ENCODE data around the gene DNAH5. TPM values are rescaled to one million over a fixed set of nuclear protein-coding genes. Genes with fewer than 3 reads are reported as not detected.

The DNAH5 gene
- total RNA-seq, 6 experiments from 2014 or later = 1.2 to 16.2 (median 3.4) TPM

DNA sequence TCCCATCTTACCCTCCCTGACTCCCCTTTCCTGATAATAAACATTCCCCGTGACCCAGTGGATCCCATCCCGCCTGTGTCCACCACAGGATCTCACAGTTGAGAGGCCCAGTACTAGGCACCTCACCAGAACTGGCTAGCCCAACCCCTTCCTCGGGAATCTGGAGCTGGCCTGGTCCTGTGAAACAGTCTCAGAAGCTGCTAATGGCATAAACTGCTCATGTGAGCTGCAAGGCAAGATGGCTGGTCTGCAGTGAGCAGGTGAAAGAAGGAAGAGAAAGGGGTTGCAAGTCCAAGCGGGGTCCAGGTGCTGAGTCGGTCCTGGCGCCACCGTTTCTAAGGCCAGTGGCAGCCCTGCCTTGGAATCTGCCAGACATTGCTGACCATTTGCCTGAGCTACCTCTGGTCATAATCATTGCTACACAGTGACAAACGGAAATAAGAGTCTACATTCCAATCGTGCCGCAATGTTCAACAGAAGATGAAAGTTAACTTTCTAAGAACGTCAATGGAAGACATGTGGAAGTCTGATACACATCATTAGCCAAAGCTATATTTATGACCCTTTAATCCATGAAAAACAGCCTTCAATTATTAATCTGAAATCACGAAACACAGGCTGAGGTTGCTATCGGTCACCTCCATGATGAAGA is 33.7 kb downstream of the DNAH5 start:
- intact Hi-C loops (cut with DNase I) = no loop called here
- Histone ChIP-seq H3K36me3 (no peaks in the 10 kb centered on the region), H3K4me3 (no peak overlapping the region), H3K27ac (no peak overlapping the region), H3K4me1 (no peaks in the 10 kb centered on the region), H3K9me3 (no peaks in the 10 kb centered on the region), H3K27me3 (no peaks in the 10 kb centered on the region)
- 66% methylated on average over 12 of the region's 13 CpGs for WGBS (ENCODE audit: insufficient coverage, low coverage, low lambda C conversion rate, missing lambda C conversion rate)
- DNase-seq (no peak), ATAC-seq (peak in 3 of 4 donors; percentile 32 to 55 (median 48))
- TF ChIP-seq POLR2A (IDR thresholded peaks at IDR 0.05) = no peak
- TF ChIP-seq, protein P1, sequence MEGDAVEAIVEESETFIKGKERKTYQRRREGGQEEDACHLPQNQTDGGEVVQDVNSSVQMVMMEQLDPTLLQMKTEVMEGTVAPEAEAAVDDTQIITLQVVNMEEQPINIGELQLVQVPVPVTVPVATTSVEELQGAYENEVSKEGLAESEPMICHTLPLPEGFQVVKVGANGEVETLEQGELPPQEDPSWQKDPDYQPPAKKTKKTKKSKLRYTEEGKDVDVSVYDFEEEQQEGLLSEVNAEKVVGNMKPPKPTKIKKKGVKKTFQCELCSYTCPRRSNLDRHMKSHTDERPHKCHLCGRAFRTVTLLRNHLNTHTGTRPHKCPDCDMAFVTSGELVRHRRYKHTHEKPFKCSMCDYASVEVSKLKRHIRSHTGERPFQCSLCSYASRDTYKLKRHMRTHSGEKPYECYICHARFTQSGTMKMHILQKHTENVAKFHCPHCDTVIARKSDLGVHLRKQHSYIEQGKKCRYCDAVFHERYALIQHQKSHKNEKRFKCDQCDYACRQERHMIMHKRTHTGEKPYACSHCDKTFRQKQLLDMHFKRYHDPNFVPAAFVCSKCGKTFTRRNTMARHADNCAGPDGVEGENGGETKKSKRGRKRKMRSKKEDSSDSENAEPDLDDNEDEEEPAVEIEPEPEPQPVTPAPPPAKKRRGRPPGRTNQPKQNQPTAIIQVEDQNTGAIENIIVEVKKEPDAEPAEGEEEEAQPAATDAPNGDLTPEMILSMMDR (IDR thresholded peaks at IDR 0.05) = no peak

DNA sequence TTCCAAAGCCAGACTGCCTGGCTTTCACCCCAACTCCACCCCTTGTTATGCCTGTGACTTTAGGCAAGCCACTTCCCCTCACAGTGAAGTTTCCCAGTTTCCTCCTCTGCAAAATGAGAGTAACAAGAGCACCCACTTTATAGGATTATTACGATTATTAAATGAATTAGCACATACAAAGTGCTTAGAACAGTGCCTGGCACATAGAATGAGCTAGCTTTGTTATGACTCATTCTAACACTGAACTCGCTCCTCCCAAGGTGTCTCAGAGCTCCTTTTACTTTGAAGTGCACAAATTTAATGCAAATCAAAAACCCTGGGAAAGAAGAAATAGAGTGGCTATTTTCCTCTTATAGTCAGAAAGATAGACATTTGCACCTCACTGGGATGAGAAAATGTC is 34.3 kb downstream of the DNAH5 start:
- TF ChIP-seq POLR2A (IDR thresholded peaks at IDR 0.05) = no peak
- TF ChIP-seq, protein P1 (IDR thresholded peaks at IDR 0.05) = no peak
- Histone ChIP-seq H3K36me3 (no peaks in the 10 kb centered on the region), H3K27ac (no peak overlapping the region), H3K4me1 (no peaks in the 10 kb centered on the region), H3K27me3 (no peaks in the 10 kb centered on the region), H3K9me3 (no peaks in the 10 kb centered on the region), H3K4me3 (no peak overlapping the region)
- 56% methylated on average over 2 of the region's 2 CpGs for WGBS (ENCODE audit: insufficient coverage, low coverage, low lambda C conversion rate, missing lambda C conversion rate)
- ATAC-seq (no peak), DNase-seq (no peak)
- intact Hi-C loops (cut with DNase I) = no loop called here

DNA sequence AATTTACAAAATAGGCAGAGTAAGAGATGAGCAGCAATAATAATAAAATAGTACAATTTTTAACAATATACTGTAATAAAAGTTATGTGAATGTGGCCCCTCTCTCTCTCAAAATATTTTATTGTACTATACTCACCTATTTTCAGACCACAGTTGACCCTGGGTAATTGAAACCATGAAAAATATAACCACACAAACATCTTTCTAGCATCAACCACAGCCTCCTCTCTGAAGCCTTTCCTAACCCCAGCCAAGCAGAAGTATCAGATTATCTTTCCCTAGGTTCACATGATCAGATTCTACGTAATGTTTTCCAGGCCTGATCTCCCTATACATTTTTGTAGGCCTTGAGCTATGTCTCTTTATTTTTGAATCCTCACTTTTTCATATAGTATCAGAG is 35.2 kb downstream of the DNAH5 start:
- 53% methylated on average over 1 of the region's 1 CpG for WGBS (ENCODE audit: insufficient coverage, low coverage, low lambda C conversion rate, missing lambda C conversion rate)
- TF ChIP-seq, protein P1 (IDR thresholded peaks at IDR 0.05) = no peak
- no peak for TF ChIP-seq POLR2A (IDR thresholded peaks at IDR 0.05)
- no peak for DNase-seq
- ATAC-seq = no peak
- no peaks in the 10 kb centered on the region for H3K9me3 ChIP-seq
- no peaks in the 10 kb centered on the region for H3K4me1 ChIP-seq
- H3K27me3 ChIP-seq = no peaks in the 10 kb centered on the region
- H3K36me3 ChIP-seq = no peaks in the 10 kb centered on the region
- H3K4me3 ChIP-seq = no peak overlapping the region
- intact Hi-C loops (cut with DNase I) = no loop called here
- no peak overlapping the region for H3K27ac ChIP-seq

DNA sequence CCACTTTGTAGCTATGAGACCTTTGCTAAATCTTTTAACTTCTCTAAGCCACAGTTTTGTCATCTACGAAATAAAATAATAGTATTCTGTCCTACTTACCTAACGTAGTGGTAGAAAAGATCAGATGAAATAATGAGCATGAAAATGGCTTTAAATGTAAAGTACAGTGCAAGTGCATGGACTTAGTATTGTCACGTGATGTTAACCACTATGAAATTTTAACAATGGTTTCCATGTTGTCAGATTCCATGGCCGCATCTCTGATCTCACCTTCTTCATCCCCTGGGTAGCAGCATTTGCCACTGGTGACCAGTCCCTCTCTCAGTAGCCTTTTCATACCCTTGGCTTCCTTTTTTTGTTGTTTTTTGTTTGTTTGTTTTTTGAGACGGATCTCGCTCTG is 45.9 kb downstream of the DNAH5 start:
- ATAC-seq (no peak), DNase-seq (no peak)

More for the DNA sequence above, 45.9 kb downstream of the DNAH5 start:
- no peaks in the 10 kb centered on the region for H3K36me3 ChIP-seq
- no peak overlapping the region for H3K4me3 ChIP-seq
- no peaks in the 10 kb centered on the region for H3K4me1 ChIP-seq
- TF ChIP-seq, protein P1 (IDR thresholded peaks at IDR 0.05) = no peak
- no peaks in the 10 kb centered on the region for H3K9me3 ChIP-seq
- intact Hi-C loops (cut with DNase I) = no loop called here
- H3K27me3 ChIP-seq = no peaks in the 10 kb centered on the region
- 61% methylated on average over 6 of the region's 6 CpGs for WGBS (ENCODE audit: insufficient coverage, low coverage, low lambda C conversion rate, missing lambda C conversion rate)
- no peak overlapping the region for H3K27ac ChIP-seq

All from right lobe of liver (tissue), 6 donors.